ENCODE measurements around the gene ARL15.

- TF ChIP-seq CTCF (conservative IDR thresholded peaks at IDR 0.05; ENCODE audit: low read depth, low read length) (no peak), SMC3 (IDR thresholded peaks at IDR 0.05; ENCODE audit: low read depth, low read length) (no peak), USF2 (IDR thresholded peaks at IDR 0.05; ENCODE audit: low read depth, low read length) (no peak), POLR2A (IDR thresholded peaks at IDR 0.05; ENCODE audit: low read depth, low read length) (no peak)
These were observed 27.1 kb upstream of the ARL15 start for GRCh38 chr5:54337523-54337922.
